GM10266 (cell line): Measurements from ENCODE around the gene POLG.

Experiments used
- DNase-seq: peaks from one replicate; pipeline ENCODE4 v3.0.0; 2012; ENCODE audit errors: extremely low spot score
- CTCF ChIP-seq: IDR thresholded peaks from 2 replicates; pipeline ENCODE4 v1.5.1; 2012; ENCODE audit warnings: mild to moderate bottlenecking, low read depth; ENCODE audit not compliant: control insufficient read depth, insufficient read depth; ENCODE audit errors: missing control alignments

POLG gene

GRCh38 chr15:89307046-89307587 lies 27.5 kb downstream of the POLG start:
- no peak for TF ChIP-seq CTCF
- DNase-seq, result no peak

DNA sequence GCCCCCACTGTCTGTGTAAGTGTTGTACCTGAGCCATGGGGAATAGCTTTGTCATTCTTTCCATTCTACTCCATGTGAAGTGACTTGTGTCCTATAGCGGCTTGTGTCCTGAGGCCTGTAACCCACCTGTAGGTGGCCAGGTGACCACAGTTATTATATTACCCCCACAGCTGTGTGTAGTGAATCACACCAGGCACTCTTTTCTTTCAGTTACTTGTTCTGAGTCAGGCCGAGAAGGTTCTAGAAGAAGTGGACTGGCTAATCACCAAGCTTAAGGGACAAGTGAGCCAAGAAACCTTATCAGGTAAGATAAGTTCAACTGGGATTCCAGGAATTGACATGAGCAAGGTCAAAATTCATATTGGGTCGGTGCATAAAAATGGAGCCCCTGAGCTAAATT lies 29.2 kb downstream of the POLG start:
- DNase-seq, result no peak
- TF ChIP-seq CTCF, result no peak

- no peak for TF ChIP-seq CTCF
Measured at GRCh38 chr15:89303986-89304385, 30.6 kb downstream of the POLG start.

GRCh38 chr15:89301304-89302089 lies 33.1 kb downstream of the POLG start:
- no peak for DNase-seq
- TF ChIP-seq CTCF, result no peak

More at GRCh38 chr15:89303986-89304385, 30.6 kb downstream of the POLG start:
- no peak for DNase-seq

GRCh38 chr15:89299896-89300295 lies 34.7 kb downstream of the POLG start:
- peak; percentile 26 for TF ChIP-seq CTCF

DNA sequence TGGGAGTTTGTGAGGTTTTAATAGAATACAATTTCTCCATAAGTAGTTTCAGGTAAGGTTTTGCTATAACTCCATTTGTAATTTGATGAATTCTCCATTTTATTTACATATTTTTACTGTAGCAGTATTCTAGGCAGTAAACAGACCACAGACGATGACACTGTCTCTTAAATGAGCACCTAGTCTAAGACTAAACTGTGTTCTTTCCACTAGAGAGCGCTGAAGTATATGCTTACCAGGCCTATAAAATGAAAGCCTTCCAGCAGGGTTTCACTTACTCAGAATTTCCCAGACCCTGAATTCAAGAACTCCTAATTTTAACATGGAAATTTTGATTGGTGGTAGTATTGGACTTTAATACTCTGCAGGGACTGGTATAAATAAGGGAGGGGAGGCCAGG lies 41.6 kb downstream of the POLG start:
- no peak for DNase-seq
- no peak for TF ChIP-seq CTCF

More at GRCh38 chr15:89299896-89300295, 34.7 kb downstream of the POLG start:
- DNase-seq, result no peak

GRCh38 chr15:89291934-89292438 lies 42.6 kb downstream of the POLG start:
- no peak for TF ChIP-seq CTCF
- no peak for DNase-seq
